ENCODE results near the gene LMNA. TPM values are rescaled to one million over a fixed set of nuclear protein-coding genes. Genes with fewer than 3 reads are reported as not detected.

Gene LMNA
- total RNA-seq, 1 experiment from 2014 or later = 68.8 TPM

DNA sequence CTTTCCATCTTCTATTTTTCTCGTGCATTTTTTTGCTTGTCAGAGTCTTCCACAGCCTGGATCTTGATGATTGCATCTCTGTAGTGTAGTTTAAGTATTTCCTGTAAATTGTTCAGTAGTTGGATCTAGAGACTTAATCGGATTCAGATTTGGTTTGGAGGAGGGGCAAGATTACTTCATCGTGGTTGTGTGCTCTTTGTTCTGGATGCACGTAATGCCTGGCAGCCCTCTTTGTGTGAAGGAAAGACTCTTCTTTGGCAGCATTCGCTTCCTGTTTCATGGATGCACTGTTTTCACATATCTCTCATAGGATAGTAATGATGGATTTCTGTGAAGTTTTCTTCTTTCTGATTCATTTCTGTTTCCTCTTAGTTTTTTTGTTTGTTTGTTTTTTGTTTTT is 53.0 kb downstream of the LMNA start:
- ATAC-seq = no peak
- DNase-seq (ENCODE audit: low spot score) = no peak
- TF ChIP-seq GTF2I (CRISPR knock-in tag; conservative IDR thresholded peaks at IDR 0.05) (no peak), PRRX2 (CRISPR knock-in tag; IDR thresholded peaks at IDR 0.05) (no peak), OVOL2 (CRISPR knock-in tag; IDR thresholded peaks at IDR 0.05; ENCODE audit: borderline replicate concordance) (no peak), HMGA2 (CRISPR knock-in tag; IDR thresholded peaks at IDR 0.05) (no peak), ETV6 (CRISPR knock-in tag; IDR thresholded peaks at IDR 0.05) (no peak), NFE2L1 (CRISPR knock-in tag; IDR thresholded peaks at IDR 0.05) (no peak), KAT7 (CRISPR knock-in tag; IDR thresholded peaks at IDR 0.05; ENCODE audit: borderline replicate concordance) (no peak), ZBTB21 (CRISPR knock-in tag; IDR thresholded peaks at IDR 0.05; ENCODE audit: borderline replicate concordance) (no peak), SP1 (CRISPR knock-in tag; conservative IDR thresholded peaks at IDR 0.05) (no peak)
- TF ChIP-seq, protein P1, sequence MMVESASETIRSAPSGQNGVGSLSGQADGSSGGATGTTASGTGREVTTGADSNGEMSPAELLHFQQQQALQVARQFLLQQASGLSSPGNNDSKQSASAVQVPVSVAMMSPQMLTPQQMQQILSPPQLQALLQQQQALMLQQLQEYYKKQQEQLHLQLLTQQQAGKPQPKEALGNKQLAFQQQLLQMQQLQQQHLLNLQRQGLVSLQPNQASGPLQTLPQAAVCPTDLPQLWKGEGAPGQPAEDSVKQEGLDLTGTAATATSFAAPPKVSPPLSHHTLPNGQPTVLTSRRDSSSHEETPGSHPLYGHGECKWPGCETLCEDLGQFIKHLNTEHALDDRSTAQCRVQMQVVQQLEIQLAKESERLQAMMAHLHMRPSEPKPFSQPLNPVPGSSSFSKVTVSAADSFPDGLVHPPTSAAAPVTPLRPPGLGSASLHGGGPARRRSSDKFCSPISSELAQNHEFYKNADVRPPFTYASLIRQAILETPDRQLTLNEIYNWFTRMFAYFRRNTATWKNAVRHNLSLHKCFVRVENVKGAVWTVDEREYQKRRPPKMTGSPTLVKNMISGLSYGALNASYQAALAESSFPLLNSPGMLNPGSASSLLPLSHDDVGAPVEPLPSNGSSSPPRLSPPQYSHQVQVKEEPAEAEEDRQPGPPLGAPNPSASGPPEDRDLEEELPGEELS (CRISPR knock-in tag; IDR thresholded peaks at IDR 0.05) = no peak
- TF ChIP-seq, protein P2, sequence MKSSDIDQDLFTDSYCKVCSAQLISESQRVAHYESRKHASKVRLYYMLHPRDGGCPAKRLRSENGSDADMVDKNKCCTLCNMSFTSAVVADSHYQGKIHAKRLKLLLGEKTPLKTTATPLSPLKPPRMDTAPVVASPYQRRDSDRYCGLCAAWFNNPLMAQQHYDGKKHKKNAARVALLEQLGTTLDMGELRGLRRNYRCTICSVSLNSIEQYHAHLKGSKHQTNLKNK (CRISPR knock-in tag; IDR thresholded peaks at IDR 0.05) = no peak
- Mint-ChIP-seq H3K4me3 (no peak overlapping the region), H3K4me1 (peaks cover 11% of the 10 kb centered on the region), H3K9me3 (no peaks in the 10 kb centered on the region), H3K36me3 (0 out of 2 replicates have a peak, but pooled peaks cover 6% of the 10 kb centered on the region), H3K27me3 (ENCODE audit: low read depth) (no peaks in the 10 kb centered on the region), H3K27ac (no peak overlapping the region)
- POLR2A ChIA-PET = no interaction called here
- CTCF ChIA-PET = interaction anchor here (0.7 to 1.0 kb wide), 2 partner anchors 58 to 91 kb away, joined by 3 to 4 read pairs; no protein-coding TSS in a partner anchor

DNA sequence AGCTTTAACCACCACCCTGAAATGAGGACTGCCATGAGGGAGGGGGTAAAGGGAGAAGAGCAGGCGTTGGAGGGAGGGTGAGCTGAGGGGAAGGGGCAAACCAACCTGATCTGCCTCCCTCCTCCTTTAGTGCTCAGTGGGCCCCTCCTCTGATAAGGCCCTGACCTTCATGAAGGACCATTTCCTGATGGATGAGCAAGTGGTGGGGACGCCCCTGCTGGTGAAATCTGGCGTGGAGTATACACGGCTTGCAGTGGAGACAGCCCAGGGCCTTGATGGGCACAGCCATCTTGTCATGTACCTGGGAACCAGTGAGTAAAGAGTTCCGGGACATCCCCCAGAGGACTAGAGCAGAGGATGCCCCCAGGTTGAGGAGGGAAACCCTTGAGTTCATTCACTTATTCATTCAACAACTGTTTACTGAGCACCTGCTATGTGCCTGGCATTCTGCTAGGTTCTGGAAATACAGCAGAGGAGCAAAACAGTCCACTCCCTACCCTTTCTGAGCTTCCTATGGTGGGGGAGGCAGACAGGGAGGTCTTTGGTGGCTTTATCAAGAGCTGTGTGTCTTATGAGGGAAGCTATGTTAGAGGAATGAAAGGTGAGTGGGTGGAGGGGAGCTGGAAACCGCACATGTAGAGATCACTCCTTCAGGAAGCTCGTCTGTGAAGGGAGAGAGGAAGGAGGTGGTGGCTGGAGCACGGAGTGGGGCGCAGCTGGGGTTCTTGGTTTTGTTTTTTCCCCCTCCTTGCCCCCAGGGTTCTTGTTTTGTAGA is 58.4 kb downstream of the LMNA start:
- peak; percentile 89 for ATAC-seq
- no peak overlapping the region for H3K4me3 Mint-ChIP-seq
- TF ChIP-seq, protein P3, sequence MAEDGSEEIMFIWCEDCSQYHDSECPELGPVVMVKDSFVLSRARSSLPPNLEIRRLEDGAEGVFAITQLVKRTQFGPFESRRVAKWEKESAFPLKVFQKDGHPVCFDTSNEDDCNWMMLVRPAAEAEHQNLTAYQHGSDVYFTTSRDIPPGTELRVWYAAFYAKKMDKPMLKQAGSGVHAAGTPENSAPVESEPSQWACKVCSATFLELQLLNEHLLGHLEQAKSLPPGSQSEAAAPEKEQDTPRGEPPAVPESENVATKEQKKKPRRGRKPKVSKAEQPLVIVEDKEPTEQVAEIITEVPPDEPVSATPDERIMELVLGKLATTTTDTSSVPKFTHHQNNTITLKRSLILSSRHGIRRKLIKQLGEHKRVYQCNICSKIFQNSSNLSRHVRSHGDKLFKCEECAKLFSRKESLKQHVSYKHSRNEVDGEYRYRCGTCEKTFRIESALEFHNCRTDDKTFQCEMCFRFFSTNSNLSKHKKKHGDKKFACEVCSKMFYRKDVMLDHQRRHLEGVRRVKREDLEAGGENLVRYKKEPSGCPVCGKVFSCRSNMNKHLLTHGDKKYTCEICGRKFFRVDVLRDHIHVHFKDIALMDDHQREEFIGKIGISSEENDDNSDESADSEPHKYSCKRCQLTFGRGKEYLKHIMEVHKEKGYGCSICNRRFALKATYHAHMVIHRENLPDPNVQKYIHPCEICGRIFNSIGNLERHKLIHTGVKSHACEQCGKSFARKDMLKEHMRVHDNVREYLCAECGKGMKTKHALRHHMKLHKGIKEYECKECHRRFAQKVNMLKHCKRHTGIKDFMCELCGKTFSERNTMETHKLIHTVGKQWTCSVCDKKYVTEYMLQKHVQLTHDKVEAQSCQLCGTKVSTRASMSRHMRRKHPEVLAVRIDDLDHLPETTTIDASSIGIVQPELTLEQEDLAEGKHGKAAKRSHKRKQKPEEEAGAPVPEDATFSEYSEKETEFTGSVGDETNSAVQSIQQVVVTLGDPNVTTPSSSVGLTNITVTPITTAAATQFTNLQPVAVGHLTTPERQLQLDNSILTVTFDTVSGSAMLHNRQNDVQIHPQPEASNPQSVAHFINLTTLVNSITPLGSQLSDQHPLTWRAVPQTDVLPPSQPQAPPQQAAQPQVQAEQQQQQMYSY (CRISPR knock-in tag; IDR thresholded peaks at IDR 0.05) = no peak
- TF ChIP-seq ZNF423 (CRISPR knock-in tag; IDR thresholded peaks at IDR 0.05) = no peak
- no peak for TF ChIP-seq ZNF219 (CRISPR knock-in tag; IDR thresholded peaks at IDR 0.05; ENCODE audit: borderline replicate concordance)
- no peak for TF ChIP-seq ZNF263 (CRISPR knock-in tag; IDR thresholded peaks at IDR 0.05; ENCODE audit: low read depth)
- no peak for TF ChIP-seq ETV6 (CRISPR knock-in tag; IDR thresholded peaks at IDR 0.05)
- H3K27me3 Mint-ChIP-seq (ENCODE audit: low read depth) = no peaks in the 10 kb centered on the region
- H3K4me1 Mint-ChIP-seq = peaks cover 31% of the 10 kb centered on the region
- H3K36me3 Mint-ChIP-seq = 0 out of 2 replicates have a peak, but pooled peaks cover 3% of the 10 kb centered on the region
- DNase-seq (ENCODE audit: low spot score) = peak; percentile 64
- POLR2A ChIA-PET = interaction anchor here (0.9 kb wide), 1 partner anchor 40 kb away, joined by 3 read pairs; the partner anchor contains the start of gene PMF1
- H3K27ac Mint-ChIP-seq = no peak overlapping the region; the same call in 1 of the 2 replicates
- no peaks in the 10 kb centered on the region for H3K9me3 Mint-ChIP-seq
- CTCF ChIA-PET = interaction anchor here (0.6 to 2.6 kb wide), 13 partner anchors 10 to 73 kb away, joined by 3 to 18 read pairs (median 4); partner anchors contain the start of genes PMF1, SEMA4A and SLC25A44

DNA sequence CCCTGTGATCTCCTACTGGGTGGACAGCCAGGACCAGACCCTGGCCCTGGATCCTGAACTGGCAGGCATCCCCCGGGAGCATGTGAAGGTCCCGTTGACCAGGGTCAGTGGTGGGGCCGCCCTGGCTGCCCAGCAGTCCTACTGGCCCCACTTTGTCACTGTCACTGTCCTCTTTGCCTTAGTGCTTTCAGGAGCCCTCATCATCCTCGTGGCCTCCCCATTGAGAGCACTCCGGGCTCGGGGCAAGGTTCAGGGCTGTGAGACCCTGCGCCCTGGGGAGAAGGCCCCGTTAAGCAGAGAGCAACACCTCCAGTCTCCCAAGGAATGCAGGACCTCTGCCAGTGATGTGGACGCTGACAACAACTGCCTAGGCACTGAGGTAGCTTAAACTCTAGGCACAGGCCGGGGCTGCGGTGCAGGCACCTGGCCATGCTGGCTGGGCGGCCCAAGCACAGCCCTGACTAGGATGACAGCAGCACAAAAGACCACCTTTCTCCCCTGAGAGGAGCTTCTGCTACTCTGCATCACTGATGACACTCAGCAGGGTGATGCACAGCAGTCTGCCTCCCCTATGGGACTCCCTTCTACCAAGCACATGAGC is 62.2 kb downstream of the LMNA start:
- no peak overlapping the region for H3K27ac Mint-ChIP-seq
- CTCF ChIA-PET = interaction anchor here (0.5 to 2.6 kb wide), 3 partner anchors 35 to 1002 kb away, joined by 3 to 8 read pairs (median 4); no protein-coding TSS in a partner anchor
- POLR2A ChIA-PET = no interaction called here
- peaks cover 50% of the 10 kb centered on the region for H3K4me1 Mint-ChIP-seq
- no peaks in the 10 kb centered on the region for H3K9me3 Mint-ChIP-seq
- no peaks in the 10 kb centered on the region for H3K36me3 Mint-ChIP-seq
- no peak for DNase-seq (ENCODE audit: low spot score)
- no peak for ATAC-seq
- H3K27me3 Mint-ChIP-seq (ENCODE audit: low read depth) = no peaks in the 10 kb centered on the region
- TF ChIP-seq FOXP1 (CRISPR knock-in tag; IDR thresholded peaks at IDR 0.05; ENCODE audit: borderline replicate concordance) = no peak
- no peak overlapping the region for H3K4me3 Mint-ChIP-seq
